ENCODE data around the gene MRRF.

DNA sequence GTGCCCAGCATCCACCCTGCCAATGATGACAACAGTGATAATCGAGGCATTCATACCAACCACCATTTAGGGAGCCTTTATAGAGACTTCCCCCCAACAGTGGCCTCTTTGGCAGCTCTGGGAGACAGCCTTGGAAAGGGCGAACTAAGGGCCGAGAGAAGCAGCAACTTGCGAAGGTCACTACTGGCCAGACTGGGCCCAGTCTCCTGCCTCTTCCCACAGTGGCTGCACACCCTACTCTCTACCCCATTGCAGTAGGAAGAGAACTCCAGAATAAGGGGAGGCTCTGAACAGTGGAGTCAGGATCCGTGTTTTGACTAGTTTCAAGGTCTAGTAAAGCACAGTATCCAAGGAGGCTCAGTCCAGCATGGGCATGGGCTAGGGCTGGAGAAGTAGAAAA, 41.2 kb upstream of the MRRF start:
- TF ChIP-seq, protein P1, sequence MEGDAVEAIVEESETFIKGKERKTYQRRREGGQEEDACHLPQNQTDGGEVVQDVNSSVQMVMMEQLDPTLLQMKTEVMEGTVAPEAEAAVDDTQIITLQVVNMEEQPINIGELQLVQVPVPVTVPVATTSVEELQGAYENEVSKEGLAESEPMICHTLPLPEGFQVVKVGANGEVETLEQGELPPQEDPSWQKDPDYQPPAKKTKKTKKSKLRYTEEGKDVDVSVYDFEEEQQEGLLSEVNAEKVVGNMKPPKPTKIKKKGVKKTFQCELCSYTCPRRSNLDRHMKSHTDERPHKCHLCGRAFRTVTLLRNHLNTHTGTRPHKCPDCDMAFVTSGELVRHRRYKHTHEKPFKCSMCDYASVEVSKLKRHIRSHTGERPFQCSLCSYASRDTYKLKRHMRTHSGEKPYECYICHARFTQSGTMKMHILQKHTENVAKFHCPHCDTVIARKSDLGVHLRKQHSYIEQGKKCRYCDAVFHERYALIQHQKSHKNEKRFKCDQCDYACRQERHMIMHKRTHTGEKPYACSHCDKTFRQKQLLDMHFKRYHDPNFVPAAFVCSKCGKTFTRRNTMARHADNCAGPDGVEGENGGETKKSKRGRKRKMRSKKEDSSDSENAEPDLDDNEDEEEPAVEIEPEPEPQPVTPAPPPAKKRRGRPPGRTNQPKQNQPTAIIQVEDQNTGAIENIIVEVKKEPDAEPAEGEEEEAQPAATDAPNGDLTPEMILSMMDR (IDR thresholded peaks at IDR 0.05), result no peak
- no peak for TF ChIP-seq EZH2 (IDR thresholded peaks at IDR 0.05)
- no peak for TF ChIP-seq EZH2phosphoT487 (IDR thresholded peaks at IDR 0.05)
